ENCODE measurements around the gene TET2. TPM values are rescaled to one million over a fixed set of nuclear protein-coding genes. Genes with fewer than 3 reads are reported as not detected.

TET2 gene
- polyA plus RNA-seq, 1 experiment = 16.2 TPM

DNA sequence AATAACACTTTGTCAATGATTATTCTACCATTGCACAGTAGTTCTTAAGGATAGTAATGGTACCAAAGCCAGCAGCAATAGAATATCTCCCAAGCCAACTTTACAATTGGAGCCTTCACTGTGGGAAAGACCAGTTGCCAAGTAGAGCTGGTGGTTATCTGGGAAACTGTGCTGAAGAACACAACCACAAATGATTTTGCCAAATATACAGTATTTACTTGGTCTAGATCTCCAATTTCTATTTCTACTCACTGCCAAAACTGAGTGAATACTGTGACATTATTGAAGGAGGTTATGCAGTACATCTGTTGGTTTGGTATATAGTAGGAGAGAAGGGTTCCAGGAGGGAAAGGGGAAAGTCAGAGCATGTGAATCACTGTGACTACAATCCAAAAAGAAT, 3.8 kb downstream of the TET2 start:
- DNase-seq (ENCODE audit: low read depth, low spot score) = no peak
- Histone ChIP-seq H3K4me3 (ENCODE audit: low read depth, low read length) (no peak overlapping the region), H3K27me3 (ENCODE audit: control insufficient read depth, insufficient read depth, low read length) (no peaks in the 10 kb centered on the region), H3K9me3 (ENCODE audit: control insufficient read depth, insufficient read depth, low read length) (no peaks in the 10 kb centered on the region), H3K27ac (ENCODE audit: low read depth, low read length) (no peak overlapping the region)
- POLR2A ChIA-PET = no interaction called here
- TF ChIP-seq CTCF (IDR thresholded peaks at IDR 0.05; ENCODE audit: low read depth, low read length) = no peak
- CTCF ChIA-PET = interaction anchor here (1.0 to 1.6 kb wide), 2 partner anchors 323 kb away, joined by 3 to 7 read pairs; partner anchors contain the start of gene PPA2

DNA sequence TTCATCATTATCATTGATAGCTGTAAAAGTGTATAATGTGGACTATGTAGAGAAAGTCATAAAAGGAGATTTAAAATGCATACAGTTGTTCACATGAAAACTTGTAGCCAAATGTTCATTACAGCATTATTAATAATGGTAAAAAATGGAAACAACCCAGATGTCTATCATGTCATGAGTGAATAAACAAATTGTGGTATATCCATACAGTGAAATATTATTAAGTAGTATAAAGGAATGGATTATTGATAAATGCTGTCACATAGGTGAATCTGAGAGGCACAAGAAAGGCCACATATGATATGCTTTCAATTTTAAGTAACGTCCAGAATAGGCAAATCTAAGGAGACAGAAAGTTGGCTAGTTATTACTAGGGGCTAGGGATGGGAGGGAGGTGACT, 7.1 kb downstream of the TET2 start:
- no peak for DNase-seq (ENCODE audit: low read depth, low spot score)
- TF ChIP-seq CTCF (IDR thresholded peaks at IDR 0.05; ENCODE audit: low read depth, low read length) = no peak
- H3K27ac ChIP-seq (ENCODE audit: low read depth, low read length) = no peak overlapping the region
- H3K9me3 ChIP-seq (ENCODE audit: control insufficient read depth, insufficient read depth, low read length) = no peaks in the 10 kb centered on the region
- no peaks in the 10 kb centered on the region for H3K27me3 ChIP-seq (ENCODE audit: control insufficient read depth, insufficient read depth, low read length)
- ChIA-PET POLR2A (no interaction called here), CTCF (no interaction called here)
- no peak overlapping the region for H3K4me3 ChIP-seq (ENCODE audit: low read depth, low read length)

DNA sequence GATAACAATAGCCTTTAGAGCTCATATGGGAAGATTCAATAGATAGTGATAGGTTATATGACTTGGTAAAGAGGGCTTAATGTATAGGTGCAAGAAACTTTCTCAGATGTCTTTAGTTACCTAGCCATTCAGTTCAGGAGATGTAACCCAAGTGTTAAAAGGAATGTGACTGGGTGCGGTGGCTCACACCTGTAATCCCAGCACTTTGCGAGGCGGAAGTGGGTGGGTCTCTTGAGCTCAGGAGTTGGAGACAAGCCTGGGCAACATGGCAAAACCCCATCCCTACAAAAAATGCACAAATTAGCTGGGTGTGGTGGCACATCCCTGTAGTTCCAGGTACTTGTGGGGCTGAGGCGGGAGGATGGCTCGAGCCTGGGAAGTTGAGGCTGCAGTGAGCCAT, 7.9 kb downstream of the TET2 start:
- DNase-seq (ENCODE audit: low read depth, low spot score) = no peak
- ChIA-PET POLR2A (no interaction called here), CTCF (no interaction called here)
- no peak for TF ChIP-seq CTCF (IDR thresholded peaks at IDR 0.05; ENCODE audit: low read depth, low read length)
- H3K27ac ChIP-seq (ENCODE audit: low read depth, low read length) = no peak overlapping the region
- no peaks in the 10 kb centered on the region for H3K27me3 ChIP-seq (ENCODE audit: control insufficient read depth, insufficient read depth, low read length)
- H3K9me3 ChIP-seq (ENCODE audit: control insufficient read depth, insufficient read depth, low read length) = no peaks in the 10 kb centered on the region
- H3K4me3 ChIP-seq (ENCODE audit: low read depth, low read length) = no peak overlapping the region

- ChIA-PET CTCF (interaction anchor here (1.5 kb wide), 1 partner anchor 318 kb away, joined by 5 read pairs; the partner anchor contains the start of gene PPA2), POLR2A (no interaction called here)
- H3K27me3 ChIP-seq (ENCODE audit: control insufficient read depth, insufficient read depth, low read length) = no peaks in the 10 kb centered on the region
- DNase-seq (ENCODE audit: low read depth, low spot score) = no peak
- H3K4me3 ChIP-seq (ENCODE audit: low read depth, low read length) = no peak overlapping the region
- TF ChIP-seq CTCF (IDR thresholded peaks at IDR 0.05; ENCODE audit: low read depth, low read length) = no peak
- no peak overlapping the region for H3K27ac ChIP-seq (ENCODE audit: low read depth, low read length)
- H3K9me3 ChIP-seq (ENCODE audit: control insufficient read depth, insufficient read depth, low read length) = no peaks in the 10 kb centered on the region
These were observed 8.8 kb downstream of the TET2 start for GRCh38 chr4:105155426-105155825.

GRCh38 chr4:105158837-105159236, 12.2 kb downstream of the TET2 start:
- no peak for DNase-seq (ENCODE audit: low read depth, low spot score)
- Histone ChIP-seq H3K27ac (ENCODE audit: low read depth, low read length) (no peak overlapping the region), H3K27me3 (ENCODE audit: control insufficient read depth, insufficient read depth, low read length) (no peaks in the 10 kb centered on the region), H3K9me3 (ENCODE audit: control insufficient read depth, insufficient read depth, low read length) (no peaks in the 10 kb centered on the region), H3K4me3 (ENCODE audit: low read depth, low read length) (no peak overlapping the region)
- ChIA-PET POLR2A (interaction anchor here (0.6 kb wide), 1 partner anchor 337 kb away, joined by 3 read pairs; no protein-coding TSS in a partner anchor), CTCF (no interaction called here)
- TF ChIP-seq CTCF (IDR thresholded peaks at IDR 0.05; ENCODE audit: low read depth, low read length) = no peak

Measured in AG04450 (cell line).